Measurements from ENCODE around the gene TMC1.
"Not testable (repeated sequence)": the region's sequence is repeated elsewhere in the genome, so short reads cannot be mapped to it uniquely, and the experiment has no call there.

Gene TMC1

GRCh38 chr9:72521416-72521815 is at the start of gene TMC1:
TSS of gene TMC1 (plus strand) at chr9:72521608. CDS start at chr9:72648649, 127,041 bp downstream.
- not testable (repeated sequence) for DNase-seq (ENCODE audit: low spot score)

- peak; percentile 3 for DNase-seq (ENCODE audit: low spot score)
Observed at GRCh38 chr9:72473474-72474261, 47.7 kb upstream of the TMC1 start.

- DNase-seq (ENCODE audit: low spot score) = no peak
Observed at GRCh38 chr9:72474676-72475075, 46.7 kb upstream of the TMC1 start.

DNA sequence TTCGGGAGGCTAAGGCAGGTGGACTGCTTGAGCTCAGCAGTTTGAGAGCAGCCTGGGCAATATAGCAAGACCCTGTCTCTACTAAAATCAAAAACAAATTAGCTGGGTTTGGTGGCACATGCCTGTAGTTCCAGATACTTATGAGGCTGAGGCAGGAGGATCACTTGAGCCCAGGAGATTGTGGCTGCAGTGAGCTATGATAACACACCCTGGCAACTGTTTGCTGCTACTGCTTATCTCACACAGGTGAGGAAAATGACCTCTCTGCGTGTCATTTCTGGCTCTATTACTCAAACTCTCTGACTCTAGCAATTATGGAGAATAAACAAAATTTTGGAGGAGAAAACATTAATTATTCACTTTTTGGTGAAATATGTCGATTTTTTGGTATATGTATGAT is 45.3 kb upstream of the TMC1 start:
- no peak for DNase-seq (ENCODE audit: low spot score)

DNA sequence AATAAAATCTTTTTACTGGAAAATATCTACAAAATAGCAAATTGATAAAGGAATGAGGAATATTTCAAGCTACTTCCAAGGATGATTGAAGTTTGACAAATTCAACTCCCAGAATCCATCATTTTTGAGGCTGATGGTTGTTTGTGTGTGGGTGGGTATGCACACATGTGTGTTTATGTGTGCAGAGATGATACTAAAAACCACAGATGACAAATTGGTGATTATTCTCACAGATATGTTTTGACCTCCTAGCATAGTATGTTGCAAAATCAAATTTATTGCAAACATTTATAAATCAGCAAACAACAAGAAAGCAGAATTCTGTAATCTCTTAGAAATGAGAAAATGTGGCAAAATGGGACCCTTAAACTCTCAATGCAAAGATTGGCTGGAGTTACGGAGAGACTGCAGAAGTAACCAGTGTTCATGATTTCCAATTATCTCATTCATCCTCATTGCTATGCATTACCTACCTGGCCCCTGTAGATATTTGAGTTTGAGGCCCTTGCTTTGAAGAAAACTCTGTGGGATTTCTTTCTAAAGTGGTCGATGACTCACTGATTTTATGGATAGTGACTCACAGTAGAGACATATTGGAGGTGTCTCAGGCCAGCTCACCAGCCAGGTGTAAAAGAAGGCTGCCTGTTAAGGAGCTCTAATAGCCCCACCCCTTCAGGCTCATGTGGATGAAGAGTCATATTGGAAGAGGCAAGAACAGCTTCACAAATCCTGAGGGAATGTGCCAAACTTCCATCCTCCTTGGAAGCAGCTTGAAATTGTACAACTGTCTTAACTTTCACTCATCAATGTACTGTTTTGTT is 44.6 kb upstream of the TMC1 start:
- DNase-seq (ENCODE audit: low spot score) = peak; percentile 73

- DNase-seq (ENCODE audit: low spot score) = peak; percentile 16
Observed at GRCh38 chr9:72477930-72478518, 43.4 kb upstream of the TMC1 start.

DNA sequence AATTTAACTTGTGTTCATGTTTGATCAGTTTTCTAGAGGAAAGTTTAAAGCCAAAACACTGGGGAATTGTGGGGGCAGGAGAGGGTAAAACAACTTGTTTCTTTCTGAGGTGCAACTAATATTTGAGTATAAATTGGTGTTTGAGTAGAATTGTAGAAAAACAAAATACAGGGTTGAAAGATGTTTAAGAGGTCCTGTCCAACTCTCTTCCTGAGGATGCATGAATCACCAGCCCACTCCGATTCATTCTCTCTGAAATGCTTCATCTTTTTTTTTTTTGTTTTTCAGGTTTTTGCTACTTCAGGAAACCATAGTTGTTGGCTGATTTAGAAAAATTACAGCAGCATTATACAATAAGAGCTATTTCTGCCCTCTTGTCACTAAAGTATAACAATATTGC is 42.4 kb upstream of the TMC1 start:
- no peak for DNase-seq (ENCODE audit: low spot score)

DNA sequence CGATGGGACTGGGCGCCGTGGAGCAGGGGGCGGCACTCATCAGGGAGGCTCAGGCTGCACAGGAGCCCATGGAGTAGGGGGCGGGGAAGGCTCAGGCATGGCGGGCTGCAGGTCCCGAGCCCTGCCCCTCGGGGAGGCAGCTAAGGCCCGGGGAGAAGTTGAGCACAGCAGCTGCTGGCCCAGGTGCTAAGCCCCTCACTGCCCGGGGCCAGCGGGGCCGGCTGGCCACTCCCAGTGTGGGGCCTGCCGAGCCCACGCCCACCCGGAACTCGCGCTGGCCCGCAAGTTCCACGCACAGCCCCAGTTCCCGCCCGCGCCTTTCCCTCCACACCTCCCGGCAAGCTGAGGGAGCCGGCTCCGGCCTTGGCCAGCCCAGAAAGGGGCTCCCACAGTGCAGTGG is 41.1 kb upstream of the TMC1 start:
- not testable (repeated sequence) for DNase-seq (ENCODE audit: low spot score)

- DNase-seq (ENCODE audit: low spot score) = no peak
Observed at GRCh38 chr9:72480921-72481320, 40.5 kb upstream of the TMC1 start.

DNA sequence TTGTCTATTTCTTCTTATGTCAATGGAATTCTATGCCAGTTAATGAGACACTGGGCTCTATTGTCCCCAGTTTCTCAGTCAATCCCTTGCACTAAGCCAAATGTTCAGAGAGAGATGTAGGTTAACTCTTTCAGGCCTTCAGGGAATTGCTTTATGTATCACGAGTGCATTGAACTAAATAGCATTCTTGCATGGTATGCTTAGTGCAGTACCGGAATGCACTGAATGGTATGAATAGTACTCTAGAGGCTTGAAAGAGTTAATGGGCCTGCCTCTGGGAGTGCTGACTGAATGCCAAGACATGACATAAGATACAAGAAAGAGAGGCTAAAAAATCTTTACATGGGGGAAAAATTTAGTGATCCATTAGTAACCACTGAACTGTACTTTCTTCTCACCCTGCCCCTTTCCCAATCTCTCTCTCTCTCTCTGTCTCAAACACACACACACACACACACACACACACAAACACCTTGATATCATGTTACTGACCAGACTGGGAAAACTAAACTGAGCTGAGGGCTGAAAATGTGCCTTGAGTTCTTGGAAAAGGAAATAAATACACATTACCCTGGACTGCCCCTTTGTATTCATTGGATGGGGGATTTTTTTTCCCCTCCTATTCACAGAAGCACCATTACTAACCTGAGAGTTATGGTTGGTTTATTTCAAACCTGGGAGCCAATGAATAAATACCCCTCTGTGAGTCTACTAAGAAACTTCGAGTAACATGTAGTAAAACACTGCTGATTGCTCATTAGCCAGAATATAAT is 35.4 kb upstream of the TMC1 start:
- DNase-seq (ENCODE audit: low spot score) = no peak

DNA sequence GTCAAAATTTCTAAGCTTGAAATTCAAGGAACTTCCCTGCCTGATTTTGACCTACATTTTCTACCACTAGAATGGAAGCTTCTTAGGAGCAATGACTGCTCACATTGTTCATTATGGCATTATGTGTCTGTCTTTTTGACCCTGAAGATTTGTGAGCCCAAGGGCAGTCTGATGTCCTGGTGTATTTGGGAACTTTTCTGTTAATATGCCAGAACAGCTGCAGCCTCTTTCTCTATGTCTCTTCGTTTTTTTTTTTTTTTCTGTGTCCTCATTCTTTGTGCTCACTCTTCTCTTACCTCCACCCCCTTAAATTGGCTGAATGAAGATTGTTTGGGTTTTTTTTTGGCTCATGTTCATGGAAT is 34.8 kb upstream of the TMC1 start:
- DNase-seq (ENCODE audit: low spot score) = no peak

DNA sequence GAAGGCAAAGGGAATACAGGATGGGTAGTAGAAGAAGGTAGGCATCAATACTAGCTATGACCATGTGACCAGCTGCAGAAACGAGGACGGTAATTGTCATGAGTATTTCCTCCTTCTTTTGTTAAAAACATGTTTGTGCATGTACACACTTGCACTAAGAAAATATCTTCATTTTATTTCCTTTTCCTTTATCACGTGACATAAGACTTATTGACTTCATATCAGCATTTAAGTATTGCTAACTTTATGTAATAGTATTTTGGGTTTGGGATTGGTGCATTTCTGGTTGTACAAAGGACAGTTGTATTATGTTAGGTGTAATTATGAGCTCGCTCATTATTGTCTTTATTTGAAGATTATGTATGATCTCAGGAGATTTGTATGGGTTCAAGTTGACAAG is 33.7 kb upstream of the TMC1 start:
- not testable (repeated sequence) for DNase-seq (ENCODE audit: low spot score)

- DNase-seq (ENCODE audit: low spot score) = no peak
Observed at GRCh38 chr9:72489986-72490385, 31.4 kb upstream of the TMC1 start.

- DNase-seq (ENCODE audit: low spot score) = no peak
Observed at GRCh38 chr9:72491242-72491641, 30.2 kb upstream of the TMC1 start.

DNA sequence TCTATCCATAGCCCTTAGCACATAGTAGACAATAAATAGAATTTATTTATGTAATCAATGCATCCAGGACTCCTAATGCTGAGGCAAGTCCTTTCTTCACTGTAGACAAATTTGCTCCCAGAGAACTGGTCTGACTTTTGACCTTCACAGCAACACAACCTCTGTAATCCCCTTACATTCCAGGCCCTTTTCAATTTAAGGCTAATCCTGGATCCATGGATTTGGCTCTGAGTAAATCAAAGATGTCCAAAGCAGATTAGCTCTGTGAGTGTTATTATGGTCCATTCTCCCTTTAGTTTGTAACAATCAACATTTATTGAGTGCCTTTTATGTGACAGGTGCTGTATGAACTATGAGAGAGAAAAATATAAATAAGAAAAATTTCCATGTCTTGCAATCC is 27.4 kb upstream of the TMC1 start:
- no peak for DNase-seq (ENCODE audit: low spot score)

- DNase-seq (ENCODE audit: low spot score) = no peak
Observed at GRCh38 chr9:72497447-72498046, 23.9 kb upstream of the TMC1 start.

DNA sequence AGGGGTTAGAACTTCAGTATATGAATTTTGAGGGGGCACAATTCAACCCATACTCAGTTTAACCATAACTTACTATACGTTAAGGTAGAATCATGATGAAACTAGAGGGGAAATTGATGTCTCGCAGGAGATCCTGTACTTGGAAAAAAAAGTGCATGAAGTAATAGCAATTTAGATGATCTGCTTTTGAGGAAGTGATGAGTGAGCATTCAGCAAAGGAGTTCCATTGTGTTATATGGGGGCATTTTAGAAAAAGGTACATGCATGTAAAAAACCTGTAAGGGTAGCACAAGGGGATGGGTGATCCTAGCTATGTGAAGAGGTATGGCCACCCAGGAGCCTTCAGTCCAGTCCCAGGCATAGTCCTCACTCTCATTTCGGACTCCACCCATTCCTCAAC is 14.8 kb upstream of the TMC1 start:
- no peak for DNase-seq (ENCODE audit: low spot score)

GRCh38 chr9:72509053-72509452 is 12.4 kb upstream of the TMC1 start:
- DNase-seq (ENCODE audit: low spot score) = no peak

DNA sequence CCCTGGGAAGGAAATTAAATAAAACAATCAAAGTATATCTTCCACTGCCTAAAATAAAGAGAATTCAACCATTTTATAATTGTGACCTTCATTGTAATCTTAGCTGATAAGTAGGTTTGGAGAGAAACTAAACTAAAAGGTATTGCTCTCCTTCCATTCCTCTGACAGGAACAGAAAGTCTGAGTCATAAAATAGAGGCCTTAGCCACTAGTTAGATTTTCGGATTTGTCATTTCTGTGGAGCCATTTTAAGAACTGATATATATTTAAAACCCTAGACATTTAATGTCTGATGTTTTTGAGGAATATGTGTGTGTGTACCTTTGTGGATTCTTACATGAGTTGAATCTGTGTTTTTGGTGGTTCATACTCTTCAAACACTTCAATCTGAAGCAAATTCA is 11.8 kb upstream of the TMC1 start:
- peak; percentile 29 for DNase-seq (ENCODE audit: low spot score)

GRCh38 chr9:72521011-72521410 is 397 bp upstream of the TMC1 start:
- not testable (repeated sequence) for DNase-seq (ENCODE audit: low spot score)

DNA sequence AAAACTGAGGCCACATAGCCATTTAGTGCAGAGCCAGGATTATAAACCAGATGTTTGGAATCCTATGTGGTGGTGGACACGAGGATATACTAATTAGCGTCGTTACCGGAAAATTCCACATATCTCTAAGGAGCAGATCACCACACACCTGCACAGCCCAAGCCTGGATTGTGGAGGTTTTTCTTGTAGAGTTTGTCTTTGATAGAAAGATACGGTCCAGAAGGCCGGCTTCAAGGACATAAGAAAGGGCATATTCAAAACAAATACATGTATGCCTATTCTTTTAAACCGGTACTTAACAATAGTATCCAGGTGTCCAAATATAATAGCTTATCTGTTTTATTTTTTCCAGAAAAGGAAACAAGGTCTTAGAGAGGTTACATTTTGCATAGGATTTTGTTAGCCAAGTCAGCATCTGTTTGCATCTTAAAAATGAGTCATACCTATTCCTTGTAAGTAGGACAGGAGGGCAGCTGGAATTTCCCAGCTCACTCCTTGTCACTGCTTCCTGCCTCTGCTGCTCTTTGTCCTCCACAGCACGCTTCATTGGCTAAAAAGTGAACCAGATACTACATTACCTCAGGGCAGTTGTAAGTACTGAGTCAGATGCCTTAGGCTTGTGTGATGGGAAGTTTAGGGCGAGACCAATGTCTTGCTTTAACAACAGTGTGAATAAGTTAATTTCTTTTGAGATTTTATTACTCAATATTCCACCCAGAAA is 3.6 kb downstream of the TMC1 start:
- peak; percentile 79 for DNase-seq (ENCODE audit: low spot score)

Data from RKO (cell line).